ENCODE measurements around the gene MSH5.

Gene MSH5

DNA sequence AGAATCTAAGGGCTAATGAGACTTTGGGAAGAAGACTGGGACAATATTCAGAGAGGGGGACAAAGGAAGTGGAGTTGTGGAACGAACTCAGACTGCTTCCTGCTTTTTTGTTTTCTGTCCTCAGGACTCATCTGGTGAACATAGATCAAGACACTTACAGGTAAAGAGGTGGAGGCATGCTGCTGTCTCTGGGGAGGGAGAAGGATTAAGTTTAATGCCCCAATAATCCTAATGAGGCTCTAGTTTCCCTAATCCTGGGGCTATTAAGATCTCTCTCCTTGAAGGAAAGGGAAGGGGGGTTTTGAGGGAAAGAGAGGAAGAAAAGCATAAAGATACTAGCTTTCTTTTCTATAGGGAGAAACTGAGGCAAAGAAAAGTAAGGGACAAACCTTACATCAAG lies 4.6 kb downstream of the MSH5 start:
- TF ChIP-seq, protein P1, sequence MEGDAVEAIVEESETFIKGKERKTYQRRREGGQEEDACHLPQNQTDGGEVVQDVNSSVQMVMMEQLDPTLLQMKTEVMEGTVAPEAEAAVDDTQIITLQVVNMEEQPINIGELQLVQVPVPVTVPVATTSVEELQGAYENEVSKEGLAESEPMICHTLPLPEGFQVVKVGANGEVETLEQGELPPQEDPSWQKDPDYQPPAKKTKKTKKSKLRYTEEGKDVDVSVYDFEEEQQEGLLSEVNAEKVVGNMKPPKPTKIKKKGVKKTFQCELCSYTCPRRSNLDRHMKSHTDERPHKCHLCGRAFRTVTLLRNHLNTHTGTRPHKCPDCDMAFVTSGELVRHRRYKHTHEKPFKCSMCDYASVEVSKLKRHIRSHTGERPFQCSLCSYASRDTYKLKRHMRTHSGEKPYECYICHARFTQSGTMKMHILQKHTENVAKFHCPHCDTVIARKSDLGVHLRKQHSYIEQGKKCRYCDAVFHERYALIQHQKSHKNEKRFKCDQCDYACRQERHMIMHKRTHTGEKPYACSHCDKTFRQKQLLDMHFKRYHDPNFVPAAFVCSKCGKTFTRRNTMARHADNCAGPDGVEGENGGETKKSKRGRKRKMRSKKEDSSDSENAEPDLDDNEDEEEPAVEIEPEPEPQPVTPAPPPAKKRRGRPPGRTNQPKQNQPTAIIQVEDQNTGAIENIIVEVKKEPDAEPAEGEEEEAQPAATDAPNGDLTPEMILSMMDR (conservative IDR thresholded peaks at IDR 0.05; ENCODE audit: low read depth, low read length): no peak
- no peak for DNase-seq (ENCODE audit: low read depth)
- H3K4me3 ChIP-seq (ENCODE audit: low read length): no peak overlapping the region

DNA sequence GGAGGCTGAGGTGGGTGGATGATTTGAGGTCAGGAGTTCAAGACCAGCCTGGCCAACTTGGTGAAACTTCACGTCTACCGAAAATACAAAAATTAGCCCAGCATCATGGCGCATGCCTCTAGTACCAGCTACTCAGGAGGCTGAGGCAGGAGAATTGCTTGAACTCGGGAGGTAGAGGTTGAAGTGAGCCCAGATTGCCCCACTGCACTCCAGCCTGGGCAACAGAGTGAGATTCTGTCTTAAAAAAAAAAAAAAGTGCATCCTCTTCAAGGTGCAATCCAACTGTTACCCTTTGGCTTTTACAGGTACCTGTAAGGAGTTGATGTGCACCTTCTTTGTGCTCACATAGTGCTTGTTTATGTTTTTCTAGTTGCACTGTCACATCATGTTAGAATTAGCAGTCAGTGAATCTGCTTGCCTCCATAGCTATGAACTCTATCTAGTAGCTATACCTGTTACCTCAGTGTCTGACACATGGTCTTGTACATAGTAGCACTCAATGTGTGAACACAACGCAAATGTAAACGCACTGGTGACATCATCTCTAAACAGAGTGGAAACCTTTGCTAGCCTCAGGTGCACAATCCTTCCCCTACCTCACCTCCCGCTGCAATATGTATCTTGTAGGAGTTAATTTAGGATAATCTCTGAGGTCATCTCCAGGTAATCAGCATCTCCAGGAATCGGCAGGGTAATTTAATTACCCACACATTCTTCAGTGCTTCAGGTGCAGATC lies 9.7 kb downstream of the MSH5 start:
- no peak overlapping the region for H3K4me3 ChIP-seq (ENCODE audit: low read length)
- TF ChIP-seq, protein P1 (conservative IDR thresholded peaks at IDR 0.05; ENCODE audit: low read depth, low read length): no peak
- no peak for DNase-seq (ENCODE audit: low read depth)

DNA sequence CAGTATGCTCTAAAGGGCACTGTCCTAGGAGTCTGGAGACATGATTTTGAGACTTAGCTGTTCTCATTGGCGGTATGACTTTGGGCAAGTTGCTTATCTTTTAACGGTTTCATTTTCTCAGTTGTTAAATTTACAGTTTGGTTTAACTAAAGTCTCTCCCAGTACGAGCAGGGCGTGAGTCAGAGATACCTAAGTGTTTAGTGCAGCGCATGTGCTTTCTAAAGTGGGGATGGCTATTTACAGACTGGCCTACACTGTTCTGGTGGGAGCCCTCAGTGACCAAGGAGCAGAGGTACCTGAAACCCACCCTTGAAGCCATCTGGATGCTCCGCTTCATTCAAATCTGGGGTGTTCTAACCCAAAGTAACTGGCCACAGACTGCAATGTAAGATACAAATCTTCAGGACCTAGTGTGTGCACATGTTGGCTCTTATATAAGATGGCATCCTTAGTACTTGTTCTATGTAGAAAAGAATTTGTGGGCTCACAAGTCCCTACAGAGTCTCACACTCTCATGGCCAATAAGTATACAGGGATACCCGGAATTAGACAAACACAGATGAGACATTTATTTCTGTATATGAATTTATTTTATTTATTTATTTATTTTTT lies 10.7 kb downstream of the MSH5 start:
- H3K4me3 ChIP-seq (ENCODE audit: low read length): no peak overlapping the region
- DNase-seq (ENCODE audit: low read depth): no peak
- TF ChIP-seq, protein P1 (conservative IDR thresholded peaks at IDR 0.05; ENCODE audit: low read depth, low read length): no peak

DNA sequence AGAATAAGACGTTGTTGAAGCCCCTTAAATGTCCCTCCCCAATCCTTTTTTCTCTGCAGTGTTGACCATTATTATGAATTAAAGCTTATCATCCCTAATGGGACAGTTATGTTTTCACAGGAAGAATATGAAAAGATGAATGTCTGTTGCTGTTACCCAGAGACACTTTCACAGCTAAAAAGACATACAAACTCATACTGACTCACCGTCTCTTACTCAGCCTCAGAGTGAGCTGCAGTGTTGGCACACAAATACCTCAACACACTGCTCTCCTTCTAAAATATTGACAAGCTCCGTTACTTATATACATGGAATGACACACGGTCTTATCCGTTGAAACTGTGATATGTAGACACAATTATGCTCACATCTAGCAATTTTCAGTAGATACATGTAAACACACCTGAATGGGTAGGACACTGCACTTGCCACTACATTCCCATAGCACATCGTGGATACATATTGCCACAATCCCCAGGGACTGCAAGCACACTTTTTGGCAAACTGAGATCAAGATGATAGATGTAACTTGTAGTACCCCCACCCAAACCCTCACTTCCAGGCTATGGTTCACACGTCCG lies 13.0 kb downstream of the MSH5 start:
- TF ChIP-seq, protein P1 (conservative IDR thresholded peaks at IDR 0.05; ENCODE audit: low read depth, low read length): no peak
- H3K4me3 ChIP-seq (ENCODE audit: low read length): no peak overlapping the region
- DNase-seq (ENCODE audit: low read depth): no peak

DNA sequence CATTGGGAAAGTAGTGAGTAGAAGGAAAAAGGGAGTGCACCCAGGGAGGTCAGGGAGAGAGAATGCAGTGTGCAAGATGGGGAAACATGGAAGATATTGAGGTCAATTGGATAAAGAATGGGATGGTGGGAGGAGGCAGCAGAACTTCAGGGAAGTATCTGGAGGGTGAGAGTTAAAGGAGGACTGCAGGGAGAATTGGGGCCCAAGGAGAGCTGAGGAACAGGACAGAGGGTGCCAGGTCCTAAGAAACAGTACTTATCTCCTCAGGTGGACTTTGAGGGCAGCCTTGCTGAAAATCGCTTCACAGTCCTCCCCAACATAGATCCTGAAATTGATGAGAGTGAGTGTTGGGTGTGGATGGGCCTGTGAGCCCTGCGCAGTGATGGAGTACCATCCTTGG lies 18.5 kb downstream of the MSH5 start:
- H3K4me3 ChIP-seq (ENCODE audit: low read length): no peak overlapping the region
- TF ChIP-seq, protein P1 (conservative IDR thresholded peaks at IDR 0.05; ENCODE audit: low read depth, low read length): no peak
- no peak for DNase-seq (ENCODE audit: low read depth)

DNA sequence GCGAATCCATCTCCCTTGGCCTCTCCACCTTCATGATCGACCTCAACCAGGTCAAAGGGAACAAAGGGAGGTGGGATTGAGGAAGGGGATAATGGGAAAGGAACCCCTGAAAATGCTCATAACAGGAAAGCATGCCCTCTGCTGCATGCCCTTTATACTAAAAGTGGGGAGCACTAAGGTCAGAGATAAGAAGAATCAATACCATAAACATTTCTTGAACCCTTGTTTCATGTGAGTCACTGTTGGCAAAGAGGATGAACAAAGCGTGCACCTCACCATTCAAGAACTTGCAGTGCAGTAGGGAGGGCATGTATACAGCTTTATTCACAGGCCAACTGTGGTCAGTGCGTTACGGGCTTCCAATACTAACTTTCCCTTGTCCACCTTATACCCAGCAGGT lies 21.0 kb downstream of the MSH5 start:
- no peak overlapping the region for H3K4me3 ChIP-seq (ENCODE audit: low read length)
- no peak for DNase-seq (ENCODE audit: low read depth)
- TF ChIP-seq, protein P1 (conservative IDR thresholded peaks at IDR 0.05; ENCODE audit: low read depth, low read length): no peak

DNA sequence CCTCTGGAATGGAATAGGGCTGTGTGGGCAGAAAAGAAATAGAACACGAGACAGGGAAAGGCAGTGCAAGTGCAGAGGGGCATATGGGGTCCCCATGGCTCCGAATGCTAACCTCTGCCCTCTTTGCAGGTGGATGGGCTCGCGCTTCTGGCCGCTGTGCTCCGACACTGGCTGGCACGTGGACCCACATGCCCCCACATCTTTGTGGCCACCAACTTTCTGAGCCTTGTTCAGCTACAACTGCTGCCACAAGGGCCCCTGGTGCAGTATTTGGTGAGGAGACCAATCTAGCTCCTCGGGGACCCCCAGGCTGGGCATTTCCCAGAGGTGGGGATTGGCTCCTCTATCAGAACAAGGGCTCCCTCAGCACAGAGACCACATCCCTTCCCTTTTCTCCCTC lies 21.5 kb downstream of the MSH5 start:
- TF ChIP-seq, protein P1 (conservative IDR thresholded peaks at IDR 0.05; ENCODE audit: low read depth, low read length): no peak
- no peak overlapping the region for H3K4me3 ChIP-seq (ENCODE audit: low read length)
- DNase-seq (ENCODE audit: low read depth): no peak
